ENCODE results near the gene NCBP1. TPM values are rescaled to one million over a fixed set of nuclear protein-coding genes. Genes with fewer than 3 reads are reported as not detected.
A peak's percentile ranks its signal among the peaks of the same experiment; 100 is the strongest.

Gene NCBP1
- total and polyA plus RNA-seq, 11 donors = 6.9 to 22.4 (median 19.6) TPM

GRCh38 chr9:97598461-97599288, 34.9 kb upstream of the NCBP1 start:
- Histone ChIP-seq H3K4me1 (peaks cover 0 to 79% (median 29%) of the 10 kb centered on the region in 12 donors), H3K36me3 (peaks cover 0 to 48% (median 44%) of the 10 kb centered on the region in 9 donors), H3K9me3 (no peaks in the 10 kb centered on the region), H3K4me3 (no peak overlapping the region), H3K27me3 (no peaks in the 10 kb centered on the region), H3K27ac (peak overlapping the region in 6 of 12 donors; percentile 16 to 53 (median 25))
- no peak for TF ChIP-seq POLR2A (IDR thresholded peaks at IDR 0.05)
- peak; percentile 81 to 89 (median 86) for TF ChIP-seq CTCF (IDR thresholded peaks at IDR 0.05)
- ATAC-seq = peak; percentile 45 to 74 (median 66)
- peak in 4 of 5 donors; percentile 77 to 86 (median 79) for DNase-seq
- intact Hi-C loops (cut with DNase I) = loop anchor here (1.0 to 10.0 kb wide), 11 partner anchors 36 to 186 kb away; partner anchors contain the start of genes TMOD1 (in 6 of the 10) and TDRD7 (in 1 of the 10)
- 20 to 25% (median 22%) methylated on average over 11 of the region's 11 CpGs for WGBS, 4 donors

- no peak for ATAC-seq
- DNase-seq = no peak
- H3K4me1 ChIP-seq = peaks cover 0 to 72% (median 24%) of the 10 kb centered on the region in 12 donors
- peak overlapping the region in 6 of 12 donors; percentile 16 to 53 (median 25) for H3K27ac ChIP-seq
- TF ChIP-seq CTCF (IDR thresholded peaks at IDR 0.05) (peak in 1 of 12 donors; percentile 1), POLR2A (IDR thresholded peaks at IDR 0.05) (no peak)
- H3K36me3 ChIP-seq = peaks cover 0 to 55% (median 51%) of the 10 kb centered on the region in 9 donors
- intact Hi-C loops (cut with DNase I) = loop anchor here in 9 of 10 donors (1.0 to 10.0 kb wide), 11 partner anchors 37 to 187 kb away; partner anchors contain the start of genes TMOD1 (in 6 of the 9) and TDRD7 (in 1 of the 9)
- 35 to 64% (median 54%) methylated on average over 7 of the region's 7 CpGs for WGBS, 4 donors
- no peaks in the 10 kb centered on the region for H3K9me3 ChIP-seq
- H3K27me3 ChIP-seq = no peaks in the 10 kb centered on the region
- no peak overlapping the region for H3K4me3 ChIP-seq
Observed at GRCh38 chr9:97599314-97599846, 34.2 kb upstream of the NCBP1 start.

DNA sequence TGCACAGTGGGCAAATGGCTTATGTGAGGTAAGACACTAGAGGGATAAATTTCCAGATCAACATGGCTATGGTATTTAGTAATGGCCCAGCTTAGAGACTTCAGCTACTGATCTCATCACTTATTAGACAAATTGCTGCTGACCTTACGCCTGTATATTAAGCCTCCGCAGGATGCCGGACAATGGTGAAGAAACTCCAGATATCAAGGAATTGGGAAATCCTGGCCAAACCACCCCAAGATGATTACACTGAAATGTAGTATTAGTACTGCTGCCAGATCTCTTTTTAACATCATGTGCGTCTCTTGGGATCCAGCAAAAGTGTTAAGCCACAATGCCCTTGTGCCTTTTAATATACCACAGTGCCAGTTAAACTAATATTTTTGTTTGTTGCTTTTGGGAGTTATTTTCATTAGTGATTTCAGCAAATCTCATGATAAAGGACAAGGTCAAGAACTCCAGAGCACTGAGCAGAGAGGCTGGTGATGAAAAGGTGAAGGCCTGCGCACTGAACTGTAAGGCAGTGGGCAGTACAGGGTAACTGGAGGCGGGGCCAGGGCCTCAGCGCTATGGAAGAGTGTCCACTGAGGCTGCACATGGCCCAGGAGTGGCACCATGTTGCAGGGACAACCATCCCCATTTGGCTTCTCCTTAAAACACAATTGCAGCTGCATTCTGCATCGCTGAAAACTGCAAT, 32.9 kb upstream of the NCBP1 start:
- peak in 1 of 4 donors; percentile 5 for ATAC-seq
- Histone ChIP-seq H3K36me3 (peaks cover 0 to 68% (median 64%) of the 10 kb centered on the region in 9 donors), H3K27me3 (no peaks in the 10 kb centered on the region), H3K9me3 (no peaks in the 10 kb centered on the region), H3K27ac (peak overlapping the region in 10 of 12 donors; percentile 3 to 66 (median 38)), H3K4me3 (no peak overlapping the region), H3K4me1 (peaks cover 0 to 61% (median 21%) of the 10 kb centered on the region in 12 donors)
- WGBS, 4 donors = 80 to 88% (median 84%) methylated on average over 8 of the region's 8 CpGs
- no peak for TF ChIP-seq POLR2A (IDR thresholded peaks at IDR 0.05)
- TF ChIP-seq CTCF (IDR thresholded peaks at IDR 0.05) = no peak
- no peak for DNase-seq
- intact Hi-C loops (cut with DNase I) = loop anchor here in 4 of 10 donors (5.0 kb wide), 3 partner anchors 133 to 743 kb away; partner anchors contain the start of gene TDRD7 (in 1 of the 4)
